ENCODE data around the gene RAB43.

DNA sequence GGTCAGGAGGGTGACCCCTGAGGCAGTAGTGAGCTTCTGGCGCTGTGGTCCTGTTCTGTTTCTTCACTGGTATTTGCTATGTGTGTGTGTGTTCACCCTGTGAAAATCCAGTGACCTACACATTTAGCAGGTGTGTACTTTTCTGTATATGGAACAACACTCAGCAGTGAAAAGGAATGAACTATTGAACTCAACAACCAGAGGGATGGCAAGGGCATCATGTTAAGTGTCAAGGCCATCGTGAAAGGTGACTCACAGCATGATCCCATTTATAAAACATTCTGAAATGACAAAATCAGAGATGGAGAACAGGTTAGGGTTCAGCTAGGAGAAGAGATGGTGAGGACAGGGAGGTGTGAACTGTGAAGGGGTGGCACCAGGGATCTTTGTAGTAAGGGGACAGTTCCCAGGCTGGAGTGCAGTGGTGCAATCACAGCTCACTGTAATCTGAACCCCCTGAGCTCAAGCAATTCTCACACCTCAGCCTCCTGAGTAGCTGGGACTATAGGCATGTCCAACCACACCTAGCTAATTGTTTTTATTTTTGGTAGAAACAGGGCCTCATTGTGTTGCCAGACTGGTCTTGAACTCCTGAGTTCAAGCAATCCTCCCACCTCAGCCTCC is 10.0 kb upstream of the RAB43 start:
- TF ChIP-seq, protein P1, sequence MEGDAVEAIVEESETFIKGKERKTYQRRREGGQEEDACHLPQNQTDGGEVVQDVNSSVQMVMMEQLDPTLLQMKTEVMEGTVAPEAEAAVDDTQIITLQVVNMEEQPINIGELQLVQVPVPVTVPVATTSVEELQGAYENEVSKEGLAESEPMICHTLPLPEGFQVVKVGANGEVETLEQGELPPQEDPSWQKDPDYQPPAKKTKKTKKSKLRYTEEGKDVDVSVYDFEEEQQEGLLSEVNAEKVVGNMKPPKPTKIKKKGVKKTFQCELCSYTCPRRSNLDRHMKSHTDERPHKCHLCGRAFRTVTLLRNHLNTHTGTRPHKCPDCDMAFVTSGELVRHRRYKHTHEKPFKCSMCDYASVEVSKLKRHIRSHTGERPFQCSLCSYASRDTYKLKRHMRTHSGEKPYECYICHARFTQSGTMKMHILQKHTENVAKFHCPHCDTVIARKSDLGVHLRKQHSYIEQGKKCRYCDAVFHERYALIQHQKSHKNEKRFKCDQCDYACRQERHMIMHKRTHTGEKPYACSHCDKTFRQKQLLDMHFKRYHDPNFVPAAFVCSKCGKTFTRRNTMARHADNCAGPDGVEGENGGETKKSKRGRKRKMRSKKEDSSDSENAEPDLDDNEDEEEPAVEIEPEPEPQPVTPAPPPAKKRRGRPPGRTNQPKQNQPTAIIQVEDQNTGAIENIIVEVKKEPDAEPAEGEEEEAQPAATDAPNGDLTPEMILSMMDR (IDR thresholded peaks at IDR 0.05), result no peak
- TF ChIP-seq POLR2A (IDR thresholded peaks at IDR 0.05; ENCODE audit: low read depth), result no peak
